Endothelial cell of hepatic sinusoid (primary cell): ENCODE measurements around the gene ST7.

Experiments
- in situ Hi-C: cut with HindIII; loops from 2 replicates; pipeline ENCODE4 v1.10.0; 2017; ENCODE audit warnings: low sequenced_read_pairs

Gene ST7

DNA sequence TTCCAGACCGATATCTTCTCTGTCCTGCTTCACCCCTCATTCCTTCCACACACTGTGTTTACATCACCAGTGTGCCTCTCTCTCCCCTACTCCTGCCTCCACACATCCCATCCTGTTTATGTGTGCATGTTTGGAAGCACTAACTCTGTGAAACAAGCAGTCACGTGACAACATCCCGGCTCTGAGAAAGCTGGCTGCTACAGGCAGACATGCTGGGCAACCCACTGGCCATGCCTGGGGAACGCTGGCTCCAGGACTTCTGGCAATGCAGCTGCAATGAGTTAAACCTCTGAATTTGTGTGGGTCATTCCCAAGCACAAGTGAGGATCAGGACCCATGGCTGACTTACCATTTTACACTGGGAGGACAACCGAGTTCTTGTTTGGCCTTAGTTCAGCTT lies 295.5 kb downstream of the ST7 start:
- in situ Hi-C loops, result no loop called here

DNA sequence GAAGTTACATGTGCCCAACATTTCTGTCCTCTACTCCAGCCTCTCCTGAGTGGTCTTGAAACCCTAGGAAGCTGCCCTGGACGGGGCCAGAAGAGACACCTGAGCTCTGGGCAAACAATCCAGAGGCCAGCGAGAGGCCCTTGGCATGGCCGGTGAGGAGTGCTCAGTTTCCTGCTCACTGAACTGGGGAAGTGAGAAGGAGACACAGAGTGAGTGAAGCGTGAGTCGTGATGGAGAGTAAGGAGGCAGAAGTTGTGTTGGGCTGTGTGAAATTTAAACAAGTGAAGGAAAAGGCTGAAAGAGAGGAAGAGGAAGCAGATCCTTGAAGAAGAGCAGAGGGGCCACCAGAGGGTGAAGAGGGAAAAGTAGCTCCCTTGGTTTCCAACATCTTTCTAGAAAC lies 296.4 kb downstream of the ST7 start:
- in situ Hi-C loops, result no loop called here

DNA sequence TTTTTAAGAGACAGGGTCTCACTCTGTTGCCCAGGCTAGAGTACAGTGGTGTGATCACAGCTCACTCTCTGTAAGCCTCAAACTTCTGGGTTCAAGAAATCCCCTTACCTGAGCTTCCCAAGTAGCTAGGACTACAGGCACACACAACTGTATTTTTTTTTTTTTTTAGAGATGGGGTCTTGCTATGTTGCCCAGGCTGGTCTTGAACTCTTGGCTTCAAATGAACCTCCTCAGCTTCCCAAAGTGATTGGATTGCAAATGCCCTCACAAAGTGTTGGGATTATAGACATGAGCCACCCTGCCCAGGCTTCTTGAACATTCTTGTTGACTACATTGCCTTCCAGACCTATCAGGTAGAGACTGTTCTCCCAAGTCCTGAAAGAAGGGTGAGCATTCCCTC lies 296.9 kb downstream of the ST7 start:
- in situ Hi-C loops, result no loop called here

DNA sequence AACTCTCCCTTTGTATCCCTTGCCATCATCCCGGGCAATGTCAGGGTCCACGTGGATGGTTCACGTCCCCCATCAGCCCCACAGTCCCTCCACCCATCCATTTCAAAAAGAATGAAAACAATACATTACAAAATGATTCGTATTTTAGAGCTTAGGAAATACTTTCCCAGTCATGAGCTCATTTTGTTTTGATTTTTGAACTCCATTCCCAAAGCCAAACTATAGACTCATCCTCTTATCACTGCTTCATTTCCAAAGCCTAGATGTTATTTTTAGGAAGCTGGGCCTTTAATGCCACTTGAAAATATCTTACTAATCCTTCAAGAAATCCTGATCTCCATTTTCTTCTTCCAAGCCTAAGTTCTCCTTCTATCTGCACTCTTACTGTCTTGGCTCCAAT lies 297.5 kb downstream of the ST7 start:
- in situ Hi-C loops, result no loop called here

DNA sequence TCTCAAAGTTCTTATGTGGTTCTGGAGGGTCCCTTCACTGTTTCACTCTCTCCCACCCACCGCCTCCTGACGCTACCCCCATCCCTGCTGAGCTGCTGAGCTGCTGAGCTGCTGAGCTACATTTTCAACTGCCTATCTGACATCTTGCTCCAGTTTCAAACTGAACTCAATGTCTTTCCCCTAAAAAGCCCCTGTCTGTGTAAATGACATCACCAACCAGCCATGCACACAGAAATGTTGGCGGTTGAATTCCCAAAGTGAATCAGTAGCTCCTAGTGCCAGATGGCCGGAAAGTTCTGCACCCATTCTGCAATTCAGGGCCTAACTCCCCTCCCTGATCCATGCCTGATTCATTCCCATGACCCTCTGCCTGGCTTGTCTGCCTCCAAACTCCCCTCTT lies 298.4 kb downstream of the ST7 start:
- in situ Hi-C loops, result no loop called here

DNA sequence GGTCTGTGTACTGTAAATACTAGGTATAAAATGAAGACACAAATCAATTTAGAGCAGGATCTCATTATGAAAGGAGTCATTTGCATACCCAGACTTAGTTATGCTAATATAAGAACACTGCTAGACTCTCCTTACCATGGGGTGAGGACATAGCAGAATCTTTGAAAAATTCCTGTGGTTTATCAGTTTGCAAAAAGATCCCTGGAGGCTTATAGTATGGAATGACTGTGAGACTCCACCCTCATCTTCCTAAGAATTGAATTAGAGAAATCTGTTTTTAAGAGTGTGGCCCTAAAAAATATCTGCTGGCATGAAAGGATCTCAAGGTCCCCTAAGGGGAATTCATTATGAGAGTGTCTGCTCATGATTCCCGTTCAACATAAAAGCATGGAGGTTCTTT lies 306.3 kb downstream of the ST7 start:
- in situ Hi-C loops, result no loop called here

DNA sequence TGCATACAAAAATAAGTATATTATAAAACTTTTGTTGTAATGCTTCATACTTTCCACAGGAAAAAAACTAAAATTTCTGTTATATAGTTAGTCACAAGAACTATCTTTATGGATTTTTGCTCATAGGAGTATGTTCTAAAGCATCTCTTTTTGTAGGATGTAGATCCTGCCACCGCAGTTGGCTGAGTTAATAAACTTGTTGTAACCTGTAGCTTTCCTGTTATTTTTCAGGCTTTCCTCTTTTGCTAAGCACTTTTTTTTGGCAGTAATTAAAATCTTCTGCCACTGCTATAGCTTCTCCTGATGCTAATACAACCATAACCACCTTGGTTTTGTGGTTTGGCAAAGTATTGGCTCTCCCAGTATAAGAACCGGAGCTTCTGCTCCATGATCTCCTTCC lies 309.2 kb downstream of the ST7 start:
- in situ Hi-C loops, result no loop called here

DNA sequence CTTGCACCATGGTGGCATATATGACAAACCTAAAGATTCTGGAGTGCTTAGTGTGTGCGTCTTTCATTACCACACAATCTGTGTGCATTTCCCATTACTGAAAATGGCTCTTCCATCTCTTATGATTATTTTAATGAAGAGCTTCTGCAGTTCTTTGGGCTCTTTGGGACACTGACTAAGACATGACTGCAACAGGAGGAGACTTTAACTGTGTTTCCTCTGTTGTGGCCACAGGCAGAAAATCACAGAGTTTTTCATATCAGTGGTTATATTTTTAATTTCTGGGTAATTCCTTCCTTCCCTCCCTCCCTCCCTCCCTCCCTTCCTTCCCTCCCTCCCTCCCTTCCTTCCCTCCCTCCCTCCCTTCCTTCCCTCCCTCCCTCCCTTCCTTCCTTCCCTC lies 311.4 kb downstream of the ST7 start:
- in situ Hi-C loops, result no loop called here

DNA sequence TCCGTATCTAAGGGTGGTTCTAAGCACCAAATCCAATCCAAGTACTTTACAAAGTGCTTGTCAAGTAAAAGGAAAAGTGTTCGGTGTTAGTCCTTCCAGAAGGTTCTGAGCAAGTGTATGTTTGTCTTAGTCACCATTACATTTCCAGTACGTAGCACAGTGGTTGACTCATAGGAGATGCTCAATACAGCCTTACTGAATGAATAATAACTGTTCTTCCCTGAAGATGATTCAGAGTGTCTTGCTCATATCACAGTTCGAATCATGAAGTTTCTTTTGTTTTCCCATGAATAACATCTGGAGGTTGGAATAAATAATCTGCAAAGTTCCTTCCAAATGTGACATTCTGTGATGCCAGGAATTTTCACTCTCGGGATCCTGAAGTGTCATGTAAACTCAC lies 316.1 kb downstream of the ST7 start:
- in situ Hi-C loops, result no loop called here

DNA sequence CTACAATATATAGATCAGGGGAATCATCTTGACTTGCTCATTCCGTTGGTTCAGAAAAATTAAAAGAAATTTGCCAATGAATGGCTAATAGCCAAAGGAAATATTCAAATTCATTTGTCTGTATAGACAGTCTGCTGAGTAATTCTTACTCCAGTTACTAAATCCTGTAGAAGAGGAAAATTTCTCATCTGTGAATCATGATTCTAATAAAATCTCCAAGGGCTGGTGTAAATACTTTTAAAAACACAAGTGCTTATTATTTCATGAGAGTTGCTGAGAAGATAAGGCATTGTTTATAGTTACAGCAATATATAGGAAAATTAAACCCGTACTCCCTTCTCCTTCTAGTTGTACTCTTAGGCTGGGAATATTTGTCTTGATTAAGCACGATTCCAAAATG lies 316.6 kb downstream of the ST7 start:
- in situ Hi-C loops, result no loop called here

DNA sequence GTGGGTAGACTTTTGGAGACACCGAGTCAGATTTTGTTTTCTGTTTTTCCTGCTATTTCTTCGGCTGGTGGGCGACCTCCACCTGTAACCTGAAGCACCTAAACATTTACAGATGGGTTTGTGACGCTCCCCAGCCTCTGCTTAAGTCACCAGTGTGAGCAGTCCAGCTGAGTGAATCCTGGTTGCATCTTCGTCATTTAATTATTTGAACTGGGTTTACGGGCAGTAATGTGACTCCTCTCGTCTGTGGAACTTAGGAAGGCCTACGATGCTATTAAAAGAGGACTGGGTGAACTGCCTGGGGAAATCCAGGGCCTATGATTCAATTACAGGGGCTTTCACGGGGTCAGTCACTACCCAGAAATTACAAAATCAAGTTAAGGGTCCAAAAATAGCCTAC lies 317.1 kb downstream of the ST7 start:
- in situ Hi-C loops, result no loop called here

DNA sequence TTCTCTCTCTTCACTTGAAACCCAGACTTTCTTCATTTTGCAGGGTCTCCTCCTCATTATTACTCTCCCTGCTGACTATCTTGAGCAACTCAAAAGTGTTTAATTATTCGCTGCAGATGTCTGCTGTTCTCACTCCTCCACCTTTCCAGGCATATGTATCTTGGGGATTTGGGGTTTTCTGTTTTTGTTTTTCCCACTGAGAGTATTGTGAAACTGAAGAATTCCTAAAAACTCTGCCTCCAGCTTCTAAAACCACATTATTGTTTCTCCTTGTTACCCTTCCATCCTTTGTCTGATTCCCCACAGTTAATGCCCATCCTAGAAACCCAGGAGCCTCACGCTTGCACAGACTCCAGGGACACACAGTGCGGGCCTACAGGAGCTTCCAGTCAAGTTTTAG lies 318.3 kb downstream of the ST7 start:
- in situ Hi-C loops, result no loop called here

DNA sequence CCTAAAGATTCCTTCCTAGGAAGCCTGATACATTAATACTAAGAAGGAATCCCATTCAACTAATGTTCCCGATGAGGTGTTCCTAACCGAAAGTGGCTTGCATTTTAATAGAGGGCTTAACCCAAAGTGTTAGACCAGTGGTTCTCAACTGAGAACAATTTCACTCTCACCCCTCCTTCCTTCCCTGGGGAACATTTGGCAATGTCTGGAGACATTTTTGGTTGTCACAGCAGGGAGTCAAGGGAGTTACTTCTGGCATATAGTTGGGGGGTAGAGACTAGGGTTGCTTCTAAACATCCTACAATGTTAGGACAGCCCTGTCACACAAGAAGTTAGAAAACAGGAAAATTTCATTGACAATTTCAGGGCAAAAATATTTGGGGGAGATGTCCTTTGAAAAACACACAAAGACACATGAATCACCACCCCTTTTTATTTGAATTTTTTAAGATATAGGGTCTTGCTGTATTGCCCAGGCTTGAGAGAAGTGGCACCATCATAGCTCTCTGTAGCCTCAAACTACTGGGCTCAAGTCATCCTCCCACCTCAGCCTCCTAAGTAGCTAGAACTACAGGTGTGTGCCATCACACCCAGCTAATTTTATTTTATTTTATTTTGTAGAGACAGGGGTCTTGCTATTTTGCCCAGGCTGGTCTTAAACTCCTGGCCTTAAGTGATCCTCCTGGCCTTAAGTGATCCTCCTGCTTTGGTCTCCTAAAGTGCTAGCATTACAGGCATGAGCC lies 318.9 kb downstream of the ST7 start:
- in situ Hi-C loops, result no loop called here

DNA sequence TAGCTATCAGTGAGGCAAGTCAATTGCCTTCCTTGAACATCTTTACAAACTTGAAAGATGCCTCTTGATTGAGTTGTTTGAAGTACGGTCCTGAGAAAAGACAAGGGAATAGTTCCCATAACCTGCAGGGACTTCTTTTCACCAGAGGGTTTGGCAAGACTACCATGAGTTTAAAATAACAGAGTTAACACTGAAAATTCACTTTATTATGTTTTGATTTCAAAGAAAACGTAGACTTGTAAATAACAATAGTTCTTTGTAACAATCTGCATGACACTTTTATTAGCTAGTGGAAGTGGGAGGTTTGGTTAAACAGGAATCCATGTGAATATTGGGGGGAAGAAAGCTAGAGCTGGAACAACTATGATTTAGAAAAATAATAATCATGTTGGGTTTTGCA lies 320.0 kb downstream of the ST7 start:
- in situ Hi-C loops, result no loop called here

DNA sequence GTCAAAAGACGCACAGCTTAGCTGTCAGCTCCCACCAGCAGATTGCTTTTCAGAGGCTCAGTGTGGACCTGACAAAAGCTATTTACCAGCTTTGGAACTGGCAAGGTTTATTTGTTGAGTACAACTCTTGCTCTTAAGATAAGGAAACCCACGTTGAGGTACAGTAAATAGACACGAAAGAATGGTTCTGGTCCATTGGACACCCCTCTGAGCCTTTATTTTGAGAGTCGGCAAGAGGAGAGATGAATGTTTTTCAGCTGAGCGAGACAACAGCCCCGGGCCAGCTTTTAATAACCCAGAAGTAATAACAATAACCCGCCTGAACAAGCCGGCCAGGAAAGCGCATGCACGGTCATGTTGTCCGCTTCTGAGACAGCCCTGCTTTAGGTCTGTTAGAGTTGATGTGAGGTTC lies 320.5 kb downstream of the ST7 start:
- in situ Hi-C loops, result no loop called here

DNA sequence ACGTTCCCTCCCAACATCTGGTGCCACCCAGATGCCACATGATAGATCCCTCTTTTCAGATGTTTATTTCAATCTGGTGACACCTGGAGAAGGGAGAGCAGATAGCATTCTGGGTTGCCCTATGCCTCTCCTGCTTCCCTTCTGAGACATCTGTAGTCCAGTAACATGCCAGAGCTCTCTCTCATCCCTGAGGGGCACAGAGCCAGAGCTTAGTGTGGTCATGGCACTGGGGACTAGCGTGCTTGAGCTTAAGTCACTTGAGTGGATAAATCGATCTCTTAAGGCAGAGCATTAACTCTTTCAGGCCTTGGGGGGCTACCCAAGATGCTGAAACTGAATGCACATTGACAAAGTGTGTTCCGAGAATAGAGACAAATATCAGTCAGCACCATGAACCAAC lies 321.6 kb downstream of the ST7 start:
- in situ Hi-C loops, result no loop called here

DNA sequence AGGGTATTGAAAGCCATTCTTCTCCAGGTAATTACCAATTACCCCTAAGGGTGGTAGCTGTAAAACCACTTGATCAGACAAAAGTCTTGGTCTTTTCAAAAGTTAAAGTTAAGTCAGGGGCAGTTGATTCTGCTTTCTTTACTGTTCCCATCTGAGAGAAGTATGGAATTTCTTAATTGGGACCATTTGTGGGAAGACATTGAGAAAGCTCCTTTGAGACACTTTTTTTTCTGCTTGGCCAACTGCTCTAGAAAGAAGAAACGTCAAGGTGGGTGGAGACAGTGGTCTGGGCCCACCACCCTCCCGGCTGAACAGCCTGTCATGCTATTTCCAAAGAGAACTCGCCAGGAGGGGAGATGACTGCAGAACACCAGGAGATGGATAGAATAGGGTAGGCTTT lies 324.3 kb downstream of the ST7 start:
- in situ Hi-C loops, result no loop called here

DNA sequence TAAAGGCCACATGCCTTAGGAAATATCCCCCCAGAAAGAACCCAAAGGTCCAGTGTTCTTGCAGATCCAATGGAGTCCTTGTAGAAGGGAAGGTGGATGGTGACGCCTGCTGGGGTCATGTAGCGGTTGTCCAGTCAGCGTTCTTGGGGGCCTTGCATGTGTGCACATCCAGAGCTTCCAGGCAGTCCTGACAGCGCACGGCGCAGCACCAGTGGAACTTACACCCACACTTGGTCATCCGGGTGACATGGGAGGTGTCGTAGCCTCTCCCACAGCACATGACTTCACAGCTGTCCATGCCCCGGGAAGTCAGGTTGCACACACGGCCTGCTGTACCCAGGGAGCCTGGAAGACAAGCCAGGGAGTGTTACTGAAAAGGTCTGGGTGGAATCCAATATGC lies 324.7 kb downstream of the ST7 start:
- in situ Hi-C loops, result no loop called here

DNA sequence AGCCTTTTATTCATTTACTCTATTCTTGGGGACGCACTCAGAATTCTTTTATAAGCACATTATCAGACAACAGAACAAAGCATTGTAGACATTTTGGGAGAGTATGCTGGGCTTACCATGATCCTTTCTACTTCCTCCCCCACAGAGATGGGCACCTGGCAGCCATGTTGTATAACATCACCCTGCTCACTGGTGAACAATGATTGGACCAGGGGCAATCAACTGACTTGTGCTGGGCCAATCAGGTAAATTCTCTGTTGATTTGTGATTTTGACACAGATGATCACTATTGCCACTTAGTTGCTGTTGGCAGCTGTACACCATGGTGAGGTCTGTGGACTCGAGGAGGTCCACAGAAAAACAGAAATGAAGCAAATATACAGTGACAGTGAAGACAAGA lies 325.9 kb downstream of the ST7 start:
- in situ Hi-C loops, result no loop called here
